Hematopoietic multipotent progenitor cell treated with erythropoietin and hydrocortisone succinate and interleukin-3 and kit ligand, for 15 days (in vitro differentiated cells): ENCODE results near the gene SMOC2.

ENCODE experiments used
- DNase-seq: peaks from one replicate; pipeline ENCODE4 v3.0.0-alpha.2; 2015; ENCODE audit warnings: low spot score

SMOC2 gene

DNA sequence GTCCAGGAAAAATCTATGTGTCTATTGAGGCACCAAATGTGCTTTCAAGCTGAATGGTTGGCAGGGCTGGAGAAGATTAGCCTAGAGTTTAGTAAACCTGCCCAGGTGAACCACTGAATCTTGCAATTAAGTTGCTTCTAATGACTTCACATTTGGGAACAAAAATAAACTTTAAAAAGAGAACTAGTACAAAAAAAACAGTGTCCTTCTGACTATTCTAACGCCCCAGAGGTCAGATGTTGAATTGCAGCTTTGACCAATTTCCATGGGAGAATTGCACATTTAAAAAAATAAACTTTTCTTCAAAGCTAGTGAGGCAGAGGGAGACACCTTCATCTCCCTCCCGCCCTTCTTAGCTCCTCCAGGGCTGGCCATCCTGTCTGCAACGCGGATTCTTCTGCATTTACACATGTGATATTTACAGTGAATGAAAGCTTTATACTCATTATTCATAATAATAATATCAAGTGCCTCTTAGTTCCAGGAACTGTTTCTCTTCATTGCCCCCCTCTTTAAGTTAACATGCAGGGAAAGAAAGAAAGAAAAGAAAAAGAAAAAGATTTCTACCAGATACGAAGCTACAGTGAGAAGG, 270.2 kb downstream of the SMOC2 start:
- no peak for DNase-seq

DNA sequence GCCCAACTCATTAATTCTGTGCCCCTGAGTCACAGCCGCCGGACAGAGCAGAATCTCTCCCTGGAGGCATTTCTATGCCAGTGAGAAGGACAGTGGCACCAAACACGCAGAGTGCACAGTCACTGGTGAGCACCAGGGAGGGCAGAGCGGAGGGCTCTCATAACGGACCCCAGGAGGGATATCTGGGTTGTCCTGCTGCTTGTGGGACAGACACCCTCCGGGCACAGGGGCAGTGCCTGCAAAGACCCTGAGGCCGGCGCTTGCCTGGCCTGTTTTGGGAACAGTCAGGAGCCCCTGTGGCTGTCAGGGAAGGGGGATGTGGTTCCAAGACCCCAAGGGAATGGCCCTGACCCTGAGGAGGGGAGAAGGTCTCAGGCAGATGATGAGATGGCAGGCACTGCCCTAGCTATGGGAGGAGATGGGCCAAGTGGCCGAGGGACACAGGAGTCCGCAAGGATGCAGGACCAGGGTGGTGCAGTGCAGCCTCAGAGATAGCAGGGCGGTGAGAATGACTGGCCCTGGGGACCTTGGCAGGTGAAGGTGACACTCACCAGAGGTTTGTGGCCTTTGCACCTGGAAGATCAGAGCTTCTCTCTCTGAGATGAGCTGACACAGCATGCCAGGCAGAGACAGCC, 270.8 kb downstream of the SMOC2 start:
- no peak for DNase-seq

DNA sequence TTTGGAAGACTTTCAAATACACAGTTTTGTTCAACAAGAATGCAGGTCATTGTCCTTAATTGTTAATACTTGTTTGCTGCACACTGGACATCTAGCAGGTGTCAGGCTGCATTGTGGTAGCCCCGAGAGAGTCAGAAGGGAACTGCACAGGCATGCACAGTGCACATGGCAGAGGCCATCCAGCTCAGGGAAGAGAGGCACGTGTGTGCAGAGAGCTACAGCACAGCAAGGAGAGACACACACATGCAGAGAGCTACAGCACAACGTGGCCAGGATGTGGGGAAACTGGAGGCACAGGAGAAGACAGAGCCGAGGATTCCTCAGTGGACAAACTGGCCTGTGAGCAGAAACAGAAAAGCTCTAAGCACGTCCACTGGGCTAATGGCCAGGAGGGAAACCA, 272.0 kb downstream of the SMOC2 start:
- DNase-seq, result no peak

DNA sequence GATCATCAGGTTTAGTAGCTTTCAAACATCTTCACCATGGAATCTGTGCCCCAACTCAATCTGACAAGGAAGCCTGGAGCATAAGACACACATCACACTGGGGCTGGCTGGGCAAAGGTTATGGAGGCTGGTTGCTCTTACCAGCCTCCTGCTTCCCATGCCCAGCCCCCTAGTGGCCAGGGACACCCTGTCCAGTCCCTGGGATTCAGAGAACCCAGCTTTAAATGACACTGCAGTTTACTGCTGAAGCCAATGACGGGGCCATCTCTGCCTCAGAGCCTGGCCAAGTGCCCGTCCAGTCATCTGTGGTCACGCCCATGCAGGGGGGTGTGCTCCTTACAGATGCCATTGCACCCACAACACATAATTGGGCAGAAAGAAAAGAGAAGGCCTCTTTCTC, 272.9 kb downstream of the SMOC2 start:
- DNase-seq, result no peak

DNA sequence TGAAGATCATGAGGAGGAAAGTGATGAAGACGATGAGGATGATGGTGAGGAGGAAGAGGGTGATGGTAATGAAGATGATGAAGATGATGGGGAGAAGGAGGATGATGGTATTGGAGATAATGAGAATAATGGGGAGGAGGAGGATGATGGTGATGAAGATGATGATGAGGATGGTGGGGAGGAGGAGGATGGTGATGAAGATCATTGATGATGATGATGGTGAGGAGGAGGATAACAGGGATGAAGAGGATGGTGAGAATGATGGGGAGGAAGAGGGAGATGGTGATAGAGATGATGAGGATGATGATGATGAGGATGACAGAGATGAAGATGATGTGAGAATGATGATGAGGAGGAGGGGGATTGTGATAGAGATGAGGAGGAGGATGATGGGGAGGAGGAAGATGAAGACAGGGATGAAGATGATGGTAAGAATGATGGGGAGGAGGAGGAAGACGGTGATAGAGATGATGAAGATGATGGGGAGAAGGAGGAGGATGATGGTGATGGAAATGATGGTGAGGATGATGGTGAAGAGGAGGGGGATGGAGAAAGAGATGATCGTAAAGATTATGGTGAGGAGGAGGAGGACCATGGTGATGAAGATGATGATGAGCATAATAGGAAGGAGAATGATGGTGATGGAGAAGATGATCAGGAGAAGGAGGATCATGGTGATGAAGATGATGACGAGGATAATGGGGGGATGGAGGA, 273.7 kb downstream of the SMOC2 start:
- no peak for DNase-seq

DNA sequence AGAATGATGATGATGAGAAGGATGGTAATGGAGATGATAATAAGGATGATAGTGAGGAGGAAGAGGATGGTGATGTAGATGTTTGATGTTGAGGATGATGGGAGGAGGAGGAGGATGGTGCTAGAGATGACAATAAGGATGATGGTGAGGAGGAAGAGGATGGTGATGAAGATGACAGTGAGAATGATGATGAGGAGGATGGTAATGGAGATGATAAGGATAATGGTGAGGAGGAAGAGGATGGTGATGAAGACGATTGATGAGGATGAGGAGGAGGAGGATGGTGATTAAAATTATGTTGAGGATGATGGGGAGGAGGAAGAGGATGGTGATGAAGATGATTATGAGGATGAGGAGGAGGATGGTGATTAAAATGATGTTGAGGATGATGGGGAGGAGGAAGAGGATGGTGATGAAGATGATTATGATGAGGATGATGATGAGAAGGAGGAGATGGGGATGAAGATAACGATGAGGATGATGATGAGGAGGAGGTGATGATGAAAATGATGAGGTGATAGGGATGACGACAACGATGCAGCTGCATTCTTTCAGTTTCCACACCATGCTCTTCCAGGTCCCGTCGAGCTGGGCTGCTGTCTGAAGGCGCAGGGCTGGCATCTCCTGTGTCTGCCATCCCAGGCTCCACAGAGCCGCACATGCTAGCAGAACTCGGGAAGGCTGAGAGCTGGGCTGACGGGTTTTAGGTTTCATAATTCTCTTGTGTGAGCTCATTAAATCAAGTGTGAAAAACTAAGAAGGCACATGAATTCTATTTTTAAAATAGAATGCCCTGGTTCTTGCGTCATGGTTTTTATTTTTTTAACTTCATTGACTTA, 274.9 kb downstream of the SMOC2 start:
- DNase-seq, result no peak

DNA sequence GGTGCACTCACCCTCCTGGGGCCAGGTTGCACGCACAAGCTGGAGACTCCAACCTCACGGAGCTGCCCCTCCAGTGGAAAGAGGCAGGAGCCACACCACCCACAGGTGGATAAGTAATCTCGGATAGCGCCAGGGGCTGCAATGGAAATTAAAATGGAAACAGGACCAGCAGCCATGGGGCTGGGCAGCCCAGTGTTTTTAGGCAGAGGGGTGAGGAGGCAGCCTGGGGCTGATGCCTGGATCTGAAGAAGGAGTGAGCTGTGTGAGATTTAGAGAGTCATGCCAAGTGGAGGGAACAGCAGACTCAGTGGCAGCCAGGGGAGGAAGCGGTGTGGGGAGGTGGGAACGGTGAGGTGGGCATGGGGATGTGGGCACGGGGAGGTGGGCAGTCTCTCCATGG, 275.6 kb downstream of the SMOC2 start:
- DNase-seq, result no peak

DNA sequence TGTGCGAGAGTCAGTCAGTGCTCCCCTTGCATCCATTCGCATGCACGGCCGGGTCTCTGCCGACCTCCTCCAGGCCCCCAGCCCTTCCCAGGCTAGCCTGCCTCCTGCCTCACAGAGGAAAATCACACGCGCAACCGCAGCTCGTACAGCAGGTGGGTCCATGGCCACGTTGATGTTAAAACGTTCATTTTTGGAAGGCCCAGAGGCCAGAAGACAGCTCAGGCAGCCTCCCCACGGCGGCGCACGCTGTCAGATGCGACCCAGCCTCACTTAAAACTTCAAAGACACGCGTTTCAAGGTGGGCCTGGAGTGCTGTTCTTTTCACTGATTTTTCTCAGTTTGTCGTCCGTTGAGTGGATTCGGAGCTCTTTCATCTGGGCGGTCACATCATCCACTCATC, 276.5 kb downstream of the SMOC2 start:
- DNase-seq, result no peak
